HG03280 (cell line): ENCODE results near the gene FSHB.
"Not testable (repeated sequence)": the region's sequence is repeated elsewhere in the genome, so short reads cannot be mapped to it uniquely, and the experiment has no call there.

Experiments
- ATAC-seq: cut with Tn5 transposase; IDR thresholded peaks from one replicate; pipeline ENCODE4 v1.9.1; 2021; ENCODE audit warnings: mild to moderate bottlenecking, moderate library complexity; ENCODE audit not compliant: unreplicated experiment

FSHB gene

GRCh38 chr11:30261821-30262220 lies 31.0 kb downstream of the FSHB start:
- ATAC-seq = no peak

- ATAC-seq = not testable (repeated sequence)
These were observed 37.8 kb downstream of the FSHB start for GRCh38 chr11:30268638-30269037.

DNA sequence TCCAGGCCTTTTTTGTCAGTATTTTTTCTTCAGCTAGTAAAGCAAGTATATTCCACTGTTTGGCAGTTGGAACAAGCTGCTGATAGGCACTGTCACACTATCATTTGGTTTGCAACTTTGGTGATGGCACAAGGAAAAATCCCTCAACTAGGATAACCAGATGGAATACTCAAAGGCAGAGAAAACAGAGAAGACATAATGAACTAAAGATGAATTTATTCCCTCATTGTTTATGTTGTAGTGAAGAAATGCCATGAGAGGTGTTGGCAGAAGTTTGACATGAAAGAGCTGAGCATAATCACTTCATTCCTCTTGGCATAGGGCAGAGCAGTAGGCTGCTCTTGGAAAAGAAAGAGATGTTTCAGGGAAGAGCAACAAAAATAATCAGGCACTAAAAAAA lies 39.9 kb downstream of the FSHB start:
- no peak for ATAC-seq

DNA sequence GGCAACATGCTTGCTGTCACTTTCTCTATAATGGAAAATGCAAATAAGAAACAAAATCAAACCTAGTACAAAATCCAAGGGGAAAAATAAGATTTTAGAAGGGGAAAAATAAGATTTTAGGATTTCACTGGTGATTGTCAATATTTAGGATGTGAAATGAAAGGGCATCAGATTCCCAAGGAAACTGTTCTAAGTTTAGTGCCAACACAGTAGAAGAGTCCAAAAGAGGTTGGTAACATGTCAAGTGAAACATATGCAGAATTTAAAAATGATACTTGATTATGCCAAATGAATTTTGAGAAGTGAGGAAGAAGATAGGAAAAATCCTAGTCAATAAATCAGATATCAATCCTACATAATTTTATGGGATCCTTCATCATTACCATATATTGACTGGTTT lies 46.4 kb downstream of the FSHB start:
- ATAC-seq = no peak

DNA sequence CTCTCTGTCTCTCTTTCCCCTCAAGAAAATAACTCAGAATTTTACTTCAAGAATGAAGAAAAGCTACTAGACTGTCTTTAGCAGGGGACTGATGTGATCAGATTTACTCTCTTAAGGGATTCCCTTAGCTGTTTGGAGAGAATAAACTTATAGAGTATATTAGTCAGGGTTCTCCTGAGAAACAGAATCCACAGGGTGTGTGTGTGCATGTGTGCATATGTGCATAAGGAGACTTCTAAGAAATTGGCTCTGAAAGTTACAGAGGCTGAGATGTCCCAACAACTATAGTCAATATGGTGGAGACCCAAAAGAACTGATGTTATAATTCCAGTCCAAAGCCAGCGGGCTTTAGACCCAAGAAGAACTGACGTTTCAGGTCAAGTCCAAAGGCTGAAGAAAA lies 49.0 kb downstream of the FSHB start:
- no peak for ATAC-seq

DNA sequence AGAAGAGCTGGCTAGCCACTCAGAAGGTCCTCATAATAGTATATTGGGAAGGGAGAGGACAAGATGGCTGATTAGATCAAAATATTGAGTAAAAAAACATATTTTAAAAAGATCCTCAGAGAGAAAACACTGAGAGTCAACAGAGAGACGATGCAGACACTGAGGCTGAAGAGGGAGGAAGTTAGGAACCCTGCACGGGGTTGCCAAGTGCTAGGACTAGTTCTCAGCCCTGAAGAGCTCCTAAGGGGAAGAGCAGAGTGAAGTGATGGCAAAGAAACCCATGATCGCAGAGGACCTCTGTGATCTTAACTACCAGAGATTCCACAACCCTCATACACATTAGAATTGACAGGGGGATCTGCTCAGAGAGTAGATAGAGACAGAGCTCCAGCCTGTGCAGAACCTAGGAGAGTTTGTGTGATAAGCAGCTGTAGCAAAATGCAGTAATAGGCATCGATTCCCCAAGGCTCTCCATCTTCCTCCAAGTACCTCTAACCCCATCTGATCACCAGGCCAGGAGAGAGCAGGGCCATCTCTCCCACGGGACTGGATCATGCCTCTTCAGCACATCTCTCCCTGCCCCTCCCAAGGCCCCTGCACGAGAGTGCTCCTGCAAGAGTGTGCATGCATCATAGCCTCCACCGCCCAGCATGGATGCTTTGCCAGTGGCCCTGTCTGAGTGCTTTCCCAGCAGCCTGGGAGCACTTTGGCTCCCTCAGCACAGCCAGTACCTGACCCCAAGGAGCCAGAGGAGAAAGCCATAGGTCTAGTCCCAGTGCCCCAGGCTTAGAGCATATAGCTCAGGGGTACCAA lies 50.9 kb downstream of the FSHB start:
- no peak for ATAC-seq

DNA sequence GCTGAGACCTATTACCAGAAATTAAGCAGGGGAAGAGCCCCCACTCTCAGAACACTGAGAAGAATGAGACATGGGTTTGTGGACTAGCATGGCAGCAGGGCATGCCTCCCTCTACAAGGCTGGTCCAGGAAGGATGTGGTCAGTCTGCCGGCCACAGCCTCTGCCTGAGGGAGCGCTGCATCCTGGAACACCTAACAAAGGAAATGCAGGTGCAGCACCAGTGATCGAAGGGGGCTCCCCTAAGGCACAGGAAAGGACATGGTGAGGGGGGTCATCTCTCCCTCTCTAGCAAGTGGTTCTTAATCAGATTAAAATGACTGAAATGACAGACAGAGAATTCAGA lies 51.4 kb downstream of the FSHB start:
- no peak for ATAC-seq
